Endothelial cell of umbilical vein (primary cell): ENCODE measurements around the gene NFS1. TPM values are rescaled to one million over a fixed set of nuclear protein-coding genes. Genes with fewer than 3 reads are reported as not detected.

ENCODE experiments used
- BruUV-seq: library from RNA; stranded (reverse); fragments of 400-500 nt; replicated peaks from 2 replicates; lab custom pipeline; 2021; lab: Mats Ljungman, UMichigan
- CTCF ChIA-PET: fragments of 300-600, 350-600 bp; sonication (Branson Sonifier 250); formaldehyde crosslinking; loops from one replicate; lab custom pipeline; 2021; ENCODE audit warnings: antibody characterized with exemption, inconsistent platforms; lab: Charles Lee
- POLR2A ChIA-PET: fragments of 300-600, 350-600 bp; sonication (Branson Sonifier 250); formaldehyde crosslinking; loops from one replicate; lab custom pipeline; 2021; ENCODE audit warnings: antibody characterized with exemption, inconsistent platforms; lab: Charles Lee
- DNase-seq: peaks from one replicate; pipeline ENCODE4 v3.0.0-alpha.2; 2011; ENCODE audit warnings: low read depth, low spot score
- FAIRE-seq: peaks from 2 replicates; lab custom pipeline; 2011; peaks lifted over from hg19 to GRCh38; lab: Jason Lieb, UNC
- H2AFZ ChIP-seq: 2 replicates; pipeline ENCODE4 v1.6.0; 2012; ENCODE audit warnings: low read depth, low read length, control low read depth, inconsistent platforms
- H3K27ac ChIP-seq: 2 replicates; pipeline ENCODE4 v1.5.1; 2011; ENCODE audit warnings: low read depth, mild to moderate bottlenecking, control low read depth, low read length, moderate library complexity; ENCODE audit not compliant: insufficient read depth
- H3K27me3 ChIP-seq, 2 experiments: 2 replicates each; pipeline versions ENCODE4 v1.6.0 to v1.6.1; 2011; ENCODE audit warnings: low read length in 2 of 2, mixed read lengths in 1 of 2; ENCODE audit not compliant: control insufficient read depth in 2 of 2, insufficient read depth in 2 of 2
- H3K36me3 ChIP-seq, 2 experiments: 2 replicates in 1 of 2; 3 replicates in 1 of 2; pipeline ENCODE4 v1.5.1; 2011; ENCODE audit warnings: low read length in 2 of 2, mild to moderate bottlenecking in 1 of 2, moderate library complexity in 1 of 2; ENCODE audit not compliant: control insufficient read depth in 2 of 2, insufficient read depth in 2 of 2; ENCODE audit errors: extremely low read depth in 1 of 2
- H3K4me1 ChIP-seq: 3 replicates; pipeline ENCODE4 v1.5.1; 2011; ENCODE audit warnings: mild to moderate bottlenecking, low read length; ENCODE audit not compliant: control insufficient read depth, insufficient read depth; ENCODE audit errors: extremely low read depth
- H3K4me2 ChIP-seq: 2 replicates; pipeline ENCODE4 v1.6.1; 2011; ENCODE audit warnings: low read length, control low read depth, mixed read lengths; ENCODE audit not compliant: insufficient read depth
- H3K4me3 ChIP-seq, 3 experiments: fragments of 200-600 bp in 1 of 3; sonication (generic), shearing (Covaris generic) in 1 of 3; replicated peaks in 1 of 3; 2 replicates each; pipeline ENCODE4 v1.5.1; 2011 to 2016; ENCODE audit warnings: control low read depth in 3 of 3, low read length in 3 of 3, mild to moderate bottlenecking in 2 of 3, inconsistent platforms in 1 of 3, low read depth in 1 of 3, moderate library complexity in 1 of 3; ENCODE audit not compliant: insufficient read depth in 1 of 3
- H3K79me2 ChIP-seq: 2 replicates; pipeline ENCODE4 v1.6.0; 2012; ENCODE audit warnings: low read length, inconsistent platforms; ENCODE audit not compliant: control insufficient read depth, insufficient read depth
- H3K9ac ChIP-seq: replicated peaks from 2 replicates; pipeline ENCODE3; 2011; ENCODE audit warnings: low read length, control low read depth; ENCODE audit not compliant: insufficient read depth; ENCODE audit errors: extremely low read depth
- H3K9me1 ChIP-seq: replicated peaks from 3 replicates; pipeline ENCODE4 v1.6.0; 2011; ENCODE audit warnings: mild to moderate bottlenecking, low read length; ENCODE audit not compliant: control insufficient read depth, insufficient read depth; ENCODE audit errors: extremely low read depth
- H3K9me3 ChIP-seq: replicated peaks from 2 replicates; pipeline ENCODE4 v1.5.1; 2012; ENCODE audit warnings: low read length, inconsistent platforms; ENCODE audit not compliant: control insufficient read depth, insufficient read depth
- H4K20me1 ChIP-seq: replicated peaks from 2 replicates; pipeline ENCODE3; 2011; ENCODE audit warnings: mild to moderate bottlenecking, low read length; ENCODE audit not compliant: control insufficient read depth, insufficient read depth; ENCODE audit errors: extremely low read depth
- CTCF ChIP-seq, 2 donors: IDR thresholded peaks; 1 replicate in 1 of 2; 2 replicates in 1 of 2; pipeline ENCODE4 v1.5.1; 2011; ENCODE audit warnings: low read length in 2 of 2, mild to moderate bottlenecking in 2 of 2, moderate library complexity in 2 of 2, control low read depth in 1 of 2, inconsistent platforms in 1 of 2, low read depth in 1 of 2; ENCODE audit not compliant: insufficient read depth in 1 of 2; ENCODE audit errors: extremely low read depth in 1 of 2
- EZH2 ChIP-seq: IDR thresholded peaks from 2 replicates; pipeline ENCODE4 v1.6.1; 2012; ENCODE audit warnings: borderline replicate concordance, low read depth, mild to moderate bottlenecking, moderate library complexity, low read length, inconsistent platforms; ENCODE audit not compliant: severe bottlenecking
- FOS ChIP-seq: IDR thresholded peaks from 2 replicates; pipeline ENCODE4 v1.6.1; 2011; ENCODE audit warnings: mild to moderate bottlenecking, low read length, moderate library complexity, borderline replicate concordance; ENCODE audit not compliant: insufficient read depth
- GATA2 ChIP-seq: IDR thresholded peaks from 2 replicates; pipeline ENCODE4 v1.7.0; 2011; ENCODE audit warnings: low read depth, mild to moderate bottlenecking, moderate library complexity, mixed read lengths, low read length; ENCODE audit not compliant: insufficient read length, insufficient read depth
- JUN ChIP-seq: IDR thresholded peaks from 2 replicates; pipeline ENCODE4 v1.6.1; 2011; ENCODE audit warnings: borderline replicate concordance, low read depth; ENCODE audit not compliant: insufficient read length, insufficient read depth
- MAX ChIP-seq: IDR thresholded peaks from 2 replicates; pipeline ENCODE4 v1.6.1; 2011; ENCODE audit not compliant: insufficient read depth, insufficient read length
- MYC ChIP-seq: IDR thresholded peaks from one replicate; pipeline ENCODE4 v1.6.1; 2011; ENCODE audit warnings: mild to moderate bottlenecking, low read depth, low read length
- POLR2A ChIP-seq: IDR thresholded peaks from 2 replicates; pipeline ENCODE4 v1.6.1; 2012; ENCODE audit warnings: low read depth, mild to moderate bottlenecking, control low read depth, low read length
- POLR2AphosphoS5 ChIP-seq: IDR thresholded peaks from 2 replicates; pipeline ENCODE4 v1.6.1; 2012; ENCODE audit warnings: low read depth, mild to moderate bottlenecking, control low read depth, low read length, moderate library complexity; ENCODE audit not compliant: insufficient read depth
- dilution Hi-C: fragments of 300-500 bp; cut with MboI; formaldehyde crosslinking; loops from one replicate; pipeline ENCODE4 v1.15.0; 2019; ENCODE audit warnings: low sequenced_read_pairs; ENCODE audit not compliant: extremely low pct_ligation_motif_present
- intact Hi-C: fragments of 100-400 bp; cut with micrococcal nuclease; formaldehyde crosslinking; loops from one replicate; pipeline ENCODE4 v1.10.0; 2022
- polyA plus RNA-seq, 4 experiments: library from polyadenylated mRNA; depleted of rRNA in 3 of 4; stranded (reverse) in 3 of 4; unstranded in 1 of 4; fragments of >200 nt; gene quantifications; 2 replicates each; pipeline versions ENCODE4 v1.2.1 to v1.2.3, GENCODE V29; 2011 to 2012; ENCODE audit warnings: missing spikeins in 1 of 4
- total RNA-seq: library from RNA; stranded (reverse); gene quantifications from 2 replicates; pipeline ENCODE4 v1.2.3, GENCODE V29; 2021

Gene NFS1
- total and polyA plus RNA-seq, 2 donors (not counting 3 experiments of a cell fraction or from before 2014, with no cell fraction given) = 25.1 to 28.4 TPM

DNA sequence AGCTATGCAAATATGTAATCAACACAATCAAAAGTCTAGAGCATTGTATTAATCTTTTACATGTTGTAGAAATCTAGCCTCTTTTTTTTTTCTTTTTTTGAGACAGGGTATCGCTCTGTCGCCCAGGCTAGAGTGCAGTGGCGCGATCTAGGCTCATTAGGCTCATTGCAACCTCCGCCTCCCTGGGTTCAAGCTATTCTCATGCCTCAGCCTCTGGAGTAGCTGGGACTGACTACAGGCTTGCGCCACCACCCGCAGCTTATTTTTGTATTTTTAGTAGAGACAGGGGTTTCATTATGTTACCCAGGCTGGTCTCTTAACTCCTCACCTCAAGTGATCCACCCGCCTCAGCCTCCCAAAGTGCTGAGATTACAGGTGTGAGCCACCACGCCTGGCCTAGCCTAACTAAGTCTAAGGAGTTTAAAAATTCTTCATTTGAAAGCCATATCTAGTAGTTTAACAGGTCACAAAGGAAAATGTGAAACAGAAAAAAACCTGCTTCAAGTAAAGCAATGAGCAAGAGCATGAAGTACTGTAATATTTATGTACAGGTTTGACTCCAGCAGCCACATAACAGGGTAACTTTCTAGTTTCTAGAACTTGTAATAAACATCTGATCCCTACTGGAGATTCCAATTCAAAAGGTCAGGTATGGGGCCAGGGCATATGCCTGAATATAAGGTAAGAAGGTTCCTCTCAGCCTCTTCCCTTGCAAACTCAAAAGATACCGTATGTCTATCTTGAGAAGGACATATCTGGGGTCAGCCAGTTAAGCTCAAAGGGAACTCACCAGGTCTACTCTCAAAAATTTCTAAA, 38.8 kb downstream of the NFS1 start:
- Histone ChIP-seq H3K9me1 (no peaks in the 10 kb centered on the region), H3K4me2 (no peak overlapping the region), H3K4me3 (no peak overlapping the region), H3K4me1 (peaks cover 19% of the 10 kb centered on the region), H3K9ac (no peak overlapping the region), H3K27me3 (no peaks in the 10 kb centered on the region), H3K36me3 (peaks cover 0 to 5% of the 10 kb centered on the region in 2 experiments), H2AFZ (no peak overlapping the region), H3K9me3 (no peaks in the 10 kb centered on the region), H3K27ac (no peak overlapping the region), H3K79me2 (peaks cover 91% of the 10 kb centered on the region), H4K20me1 (peaks cover 23% of the 10 kb centered on the region)
- intact Hi-C loops (loop anchor here (5.0 kb wide), 1 partner anchor 82 kb away; the partner anchor contains the start of gene RBM39), dilution Hi-C loops (no loop called here)
- TF ChIP-seq MYC = no peak
- no peak for TF ChIP-seq FOS
- TF ChIP-seq POLR2AphosphoS5 = no peak
- no peak for TF ChIP-seq POLR2A
- TF ChIP-seq EZH2 = no peak
- no peak for TF ChIP-seq MAX
- DNase-seq = no peak
- POLR2A ChIA-PET = no interaction called here
- CTCF ChIA-PET = interaction anchor here (0.6 to 0.7 kb wide), 2 partner anchors 12 to 213 kb away, joined by 3 read pairs; no protein-coding TSS in a partner anchor
- no TSS peak for BruUV-seq
- FAIRE-seq = no peak

DNA sequence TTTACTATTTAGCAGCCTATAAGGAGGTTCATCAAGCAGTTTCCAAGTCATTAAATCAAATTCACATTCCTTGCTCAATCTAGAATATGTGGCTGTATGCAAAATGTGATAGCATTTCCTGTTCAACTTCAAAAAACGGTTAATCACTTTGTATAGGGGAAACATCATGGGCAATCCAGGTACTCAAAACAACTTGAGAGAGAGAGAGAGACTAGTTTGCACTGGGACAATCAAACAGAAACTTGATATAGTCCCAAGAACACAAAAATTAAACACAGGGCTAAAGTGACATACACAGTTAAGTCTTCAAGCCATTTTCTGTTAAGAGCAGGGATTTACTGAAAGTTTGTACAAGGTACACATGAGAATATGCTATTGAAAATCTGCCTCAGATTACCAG, 41.9 kb downstream of the NFS1 start:
- Histone ChIP-seq H3K79me2 (peaks cover 99% of the 10 kb centered on the region), H3K4me2 (no peak overlapping the region), H2AFZ (no peak overlapping the region), H3K4me1 (peaks cover 14% of the 10 kb centered on the region), H3K9me3 (no peaks in the 10 kb centered on the region), H4K20me1 (peaks cover 25% of the 10 kb centered on the region), H3K27me3 (no peaks in the 10 kb centered on the region), H3K9me1 (no peaks in the 10 kb centered on the region), H3K36me3 (peaks cover 19 to 21% of the 10 kb centered on the region in 2 experiments), H3K9ac (no peak overlapping the region), H3K27ac (no peak overlapping the region), H3K4me3 (no peak overlapping the region)
- FAIRE-seq (no peak), DNase-seq (no peak)
- TF ChIP-seq CTCF (IDR thresholded peaks at IDR 0.05; ENCODE audit: extremely low read depth in 1 of 2, insufficient read depth in 1 of 2, low read depth in 1 of 2, low read length in 2 of 2) (no peak), EZH2 (no peak), POLR2AphosphoS5 (no peak), POLR2A (no peak), JUN (no peak), GATA2 (no peak)
- intact Hi-C loops = no loop called here
- dilution Hi-C loops = no loop called here
- ChIA-PET CTCF (interaction anchor here (0.6 to 1.5 kb wide), 4 partner anchors 12 to 194 kb away, joined by 3 to 5 read pairs (median 3); no protein-coding TSS in a partner anchor), POLR2A (no interaction called here)
- BruUV-seq = no TSS peak
